ENCODE data around the gene SLC46A2. TPM values are rescaled to one million over a fixed set of nuclear protein-coding genes. Genes with fewer than 3 reads are reported as not detected.

The SLC46A2 gene
- total RNA-seq: not detected

GRCh38 chr9:112890106-112891081, at the start of gene SLC46A2:
Gene SLC46A2, minus strand, starts transcription at chr9:112890876. Its CDS starts 195 bp downstream, at chr9:112890681.
- no peak for DNase-seq

- DNase-seq: no peak
Observed at GRCh38 chr9:112939418-112939817, 48.7 kb upstream of the SLC46A2 start.

- DNase-seq: no peak
Observed at GRCh38 chr9:112933696-112934095, 43.0 kb upstream of the SLC46A2 start.

- no peak for DNase-seq
Observed at GRCh38 chr9:112925058-112925641, 34.5 kb upstream of the SLC46A2 start.

- DNase-seq: no peak
Observed at GRCh38 chr9:112921549-112921948, 30.9 kb upstream of the SLC46A2 start.

GRCh38 chr9:112917987-112918362, 27.3 kb upstream of the SLC46A2 start:
- DNase-seq: no peak

GRCh38 chr9:112917047-112917986, 26.6 kb upstream of the SLC46A2 start:
- DNase-seq: no peak

- no peak for DNase-seq
Observed at GRCh38 chr9:112914524-112914923, 23.8 kb upstream of the SLC46A2 start.

- no peak for DNase-seq
Observed at GRCh38 chr9:112913326-112913725, 22.6 kb upstream of the SLC46A2 start.

- DNase-seq: no peak
Observed at GRCh38 chr9:112912636-112913035, 22.0 kb upstream of the SLC46A2 start.

- DNase-seq: no peak
Observed at GRCh38 chr9:112911736-112912135, 21.1 kb upstream of the SLC46A2 start.

GRCh38 chr9:112905084-112905483, 14.4 kb upstream of the SLC46A2 start:
- DNase-seq: no peak

GRCh38 chr9:112900901-112901300, 10.2 kb upstream of the SLC46A2 start:
- DNase-seq: no peak

- DNase-seq: no peak
Observed at GRCh38 chr9:112900488-112900887, 9.8 kb upstream of the SLC46A2 start.

GRCh38 chr9:112898872-112899311, 8.2 kb upstream of the SLC46A2 start:
- no peak for DNase-seq

GRCh38 chr9:112896131-112896530, 5.5 kb upstream of the SLC46A2 start:
- DNase-seq: no peak

GRCh38 chr9:112894699-112895098, 4.0 kb upstream of the SLC46A2 start:
- DNase-seq: no peak

- DNase-seq: no peak
Observed at GRCh38 chr9:112894041-112894440, 3.4 kb upstream of the SLC46A2 start.

GRCh38 chr9:112892981-112893380, 2.3 kb upstream of the SLC46A2 start:
- DNase-seq: no peak

GRCh38 chr9:112891521-112891920, 845 bp upstream of the SLC46A2 start:
- no peak for DNase-seq

- no peak for DNase-seq
Observed at GRCh38 chr9:112887381-112887780, 3.3 kb downstream of the SLC46A2 start.

GRCh38 chr9:112886351-112886750, 4.3 kb downstream of the SLC46A2 start:
- no peak for DNase-seq
